HCT116 (cell line): ENCODE measurements around the gene KCND2. TPM values are rescaled to one million over a fixed set of nuclear protein-coding genes. Genes with fewer than 3 reads are reported as not detected.

Experiments
- ATAC-seq: fragments of 200-7000 bp; cut with Tn5 transposase; 2 replicates; pipeline ENCODE4 v1.9.1; 2020; ENCODE audit warnings: mild to moderate bottlenecking, moderate library complexity
- BruUV-seq: library from RNA; stranded (reverse); fragments of 400-500 nt; replicated peaks from 2 replicates; lab custom pipeline; 2021; lab: Mats Ljungman, UMichigan
- CTCF ChIA-PET: fragments of 300-600 bp; sonication (Branson Sonifier 250); formaldehyde crosslinking; loops from one replicate; lab custom pipeline; 2021; ENCODE audit warnings: antibody characterized with exemption; lab: Charles Lee
- POLR2A ChIA-PET: fragments of 300-600, 350-600 bp; sonication (Branson Sonifier 250); formaldehyde crosslinking; loops from one replicate; lab custom pipeline; 2021; ENCODE audit warnings: antibody characterized with exemption; lab: Charles Lee
- RAD21 ChIA-PET, 2 experiments: fragments of 300-600 bp; sonication (Branson Sonifier 250); formaldehyde crosslinking; loops; one replicate each; lab custom pipeline; 2023; ENCODE audit warnings: low total read pairs in 2 of 2; ENCODE audit not compliant: uncharacterized antibody in 2 of 2, unreplicated experiment in 2 of 2, low non-redundant PET in 1 of 2; lab: Charles Lee
- DNase-seq: peaks from one replicate; pipeline ENCODE4 v3.0.0-alpha.2; 2010; ENCODE audit warnings: low read depth, low spot score
- H2AFZ ChIP-seq: fragments of 200-600 bp; shearing (Covaris generic), sonication (generic); 2 replicates; pipeline ENCODE4 v1.6.1; 2017; ENCODE audit warnings: low read depth, mixed run types, mixed read lengths, antibody characterized with exemption, low read length; ENCODE audit not compliant: poor library complexity, severe bottlenecking
- H3K27ac ChIP-seq: 2 replicates; pipeline ENCODE4 v1.5.1; 2012; ENCODE audit warnings: low read depth, low read length
- H3K27me3 ChIP-seq: fragments of 200-600 bp; sonication (generic); 2 replicates; pipeline ENCODE4 v1.6.1; 2016; ENCODE audit warnings: mixed run types, low read length, mixed read lengths; ENCODE audit not compliant: insufficient read depth
- H3K36me3 ChIP-seq, 2 experiments: fragments of 200-500 bp in 1 of 2; fragments of 200-600 bp in 1 of 2; sonication (Bioruptor generic) in 1 of 2; sonication (generic) in 1 of 2; 2 replicates each; pipeline versions ENCODE4 v1.5.1 to v1.6.1; 2014 to 2016; ENCODE audit warnings: low read length in 2 of 2, inconsistent platforms in 1 of 2, mixed read lengths in 1 of 2, mixed run types in 1 of 2; ENCODE audit not compliant: insufficient read depth in 2 of 2, control insufficient read depth in 1 of 2
- H3K4me1 ChIP-seq, 2 experiments: fragments of 200-600 bp in 1 of 2; sonication (generic) in 1 of 2; 2 replicates each; pipeline versions ENCODE4 v1.5.1 to v1.6.1; 2012 to 2017; ENCODE audit warnings: low read length in 2 of 2, inconsistent platforms in 1 of 2, mild to moderate bottlenecking in 1 of 2, mixed read lengths in 1 of 2, mixed run types in 1 of 2, moderate library complexity in 1 of 2; ENCODE audit not compliant: insufficient read depth in 2 of 2, control insufficient read depth in 1 of 2
- H3K4me2 ChIP-seq: fragments of 200-600 bp; sonication (generic); 2 replicates; pipeline ENCODE4 v1.6.1; 2017; ENCODE audit warnings: mixed run types, low read length, mixed read lengths
- H3K4me3 ChIP-seq, 2 experiments: fragments of 200-600 bp in 1 of 2; sonication (generic) in 1 of 2; replicated peaks in 1 of 2; 2 replicates each; pipeline ENCODE4 v1.5.1; 2011 to 2016; ENCODE audit warnings: low read length in 2 of 2, control low read depth in 1 of 2, low read depth in 1 of 2, mild to moderate bottlenecking in 1 of 2, mixed read lengths in 1 of 2, mixed run types in 1 of 2
- H3K79me2 ChIP-seq: fragments of 200-600 bp; sonication (generic); 2 replicates; pipeline ENCODE4 v1.6.1; 2017; ENCODE audit warnings: mild to moderate bottlenecking, mixed run types, low read length, moderate library complexity, mixed read lengths; ENCODE audit not compliant: insufficient read depth
- H3K9ac ChIP-seq: fragments of 200-600 bp; sonication (generic); 2 replicates; pipeline ENCODE4 v1.6.1; 2016; ENCODE audit warnings: low read length, mixed read lengths
- H3K9me2 ChIP-seq: fragments of 200-600 bp; sonication (generic), shearing (Covaris generic); 2 replicates; pipeline ENCODE4 v1.6.1; 2017; ENCODE audit warnings: mixed run types, mild to moderate bottlenecking, moderate library complexity; ENCODE audit not compliant: insufficient read depth
- H3K9me3 ChIP-seq, 2 experiments: fragments of 200-500 bp in 1 of 2; fragments of 200-600 bp in 1 of 2; sonication (Bioruptor generic) in 1 of 2; sonication (generic) in 1 of 2; 2 replicates each; pipeline ENCODE4 v1.6.1; 2014 to 2017; ENCODE audit warnings: low read length in 2 of 2, mixed read lengths in 2 of 2, inconsistent platforms in 1 of 2, low read depth in 1 of 2, mild to moderate bottlenecking in 1 of 2, mixed run types in 1 of 2, moderate library complexity in 1 of 2; ENCODE audit not compliant: control insufficient read depth in 1 of 2, insufficient read depth in 1 of 2
- H4K20me1 ChIP-seq: fragments of 200-600 bp; sonication (generic), shearing (Covaris generic); 2 replicates; pipeline ENCODE4 v1.6.1; 2017; ENCODE audit warnings: mixed run types, mild to moderate bottlenecking, moderate library complexity; ENCODE audit not compliant: insufficient read depth
- CEBPB ChIP-seq: IDR thresholded peaks from 2 replicates; pipeline ENCODE4 v1.6.1; 2012; ENCODE audit warnings: low read depth
- POLR2A ChIP-seq: IDR thresholded peaks from 2 replicates; pipeline ENCODE4 v1.7.0; 2011; ENCODE audit warnings: borderline replicate concordance; ENCODE audit not compliant: insufficient read depth, insufficient read length; ENCODE audit errors: extremely low read depth
- POLR2AphosphoS5 ChIP-seq: IDR thresholded peaks from 2 replicates; pipeline ENCODE4 v1.6.1; 2011; ENCODE audit warnings: mild to moderate bottlenecking, low read depth, low read length, moderate library complexity
- RAD21 ChIP-seq: IDR thresholded peaks from 2 replicates; pipeline ENCODE4 v1.6.1; 2012; ENCODE audit warnings: low read depth, mild to moderate bottlenecking
- REST ChIP-seq: IDR thresholded peaks from 2 replicates; pipeline ENCODE4 v1.6.1; 2012; ENCODE audit warnings: low read depth
- ZFX ChIP-seq: fragments of 450-650 bp; IDR thresholded peaks from 2 replicates; pipeline ENCODE4 v1.6.1; 2017
- ZNF274 ChIP-seq: fragments of 200-500 bp; sonication (Bioruptor generic); IDR thresholded peaks from 2 replicates; pipeline ENCODE4 v1.6.1; 2014; ENCODE audit warnings: mild to moderate bottlenecking, low read depth, low read length, inconsistent platforms
- intact Hi-C: fragments of 100-400 bp; cut with micrococcal nuclease; formaldehyde crosslinking; loops from 2 replicates; pipeline ENCODE4 v1.10.0; 2022
- total RNA-seq: library from RNA; stranded (reverse); gene quantifications from one replicate; pipeline ENCODE4 v1.2.1, GENCODE V29; 2021; ENCODE audit not compliant: unreplicated experiment

The KCND2 gene
- total RNA-seq, 1 experiment from 2014 or later, result 0.05 TPM

GRCh38 chr7:120304674-120305073 lies 31.7 kb downstream of the KCND2 start:
- intact Hi-C loops, result no loop called here
- CTCF ChIA-PET, result interaction anchor here (1.0 kb wide), 1 partner anchor 32 kb away, joined by 3 read pairs; no protein-coding TSS in a partner anchor
- H2AFZ ChIP-seq, result no peak overlapping the region

More at GRCh38 chr7:120304674-120305073, 31.7 kb downstream of the KCND2 start:
- Histone ChIP-seq H3K4me3 (no peak overlapping the region), H3K9me2 (no peaks in the 10 kb centered on the region), H3K4me2 (no peak overlapping the region), H3K9me3 (no peaks in the 10 kb centered on the region), H3K27ac (no peak overlapping the region), H4K20me1 (no peaks in the 10 kb centered on the region), H3K4me1 (no peaks in the 10 kb centered on the region), H3K27me3 (no peaks in the 10 kb centered on the region), H3K79me2 (no peaks in the 10 kb centered on the region), H3K9ac (no peak overlapping the region), H3K36me3 (no peaks in the 10 kb centered on the region)
- ChIA-PET RAD21 (no interaction called here), POLR2A (no interaction called here)
- BruUV-seq, result no TSS peak
- no peak for TF ChIP-seq ZFX
- no peak for TF ChIP-seq POLR2A
- no peak for TF ChIP-seq RAD21
- TF ChIP-seq CEBPB, result no peak
- no peak for TF ChIP-seq ZNF274
- TF ChIP-seq REST, result no peak
- no peak for TF ChIP-seq POLR2AphosphoS5
- ATAC-seq (no peak), DNase-seq (no peak)
